Measurements from ENCODE around the gene P4HA2.

P4HA2 gene

GRCh38 chr5:132142459-132142858 lies 85.2 kb downstream of the P4HA2 start:
- DNase-seq (ENCODE audit: low spot score), result no peak

Measured in putamen (tissue), 1 donor.